Upper lobe of left lung (tissue), 4 donors: ENCODE measurements around the gene FTCDNL1.
A peak's percentile ranks its signal among the peaks of the same experiment; 100 is the strongest.

Experiments
- EP300 ChIP-seq, 4 donors: sonication (generic); formaldehyde crosslinking; IDR thresholded peaks; one replicate each; pipeline ENCODE4 v1.5.1; 2017; ENCODE audit warnings: antibody characterized with exemption in 4 of 4, control low read depth in 2 of 4
- POLR2A ChIP-seq, 4 donors: fragments of 450-650 bp; IDR thresholded peaks; one replicate each; pipeline ENCODE4 v1.5.1; 2016 to 2017; ENCODE audit warnings: antibody characterized with exemption in 4 of 4, mild to moderate bottlenecking in 2 of 4
- POLR2AphosphoS5 ChIP-seq, 2 donors: sonication (generic); formaldehyde crosslinking; IDR thresholded peaks; one replicate each; pipeline ENCODE4 v1.5.1; 2017; ENCODE audit warnings: antibody characterized with exemption in 2 of 2
- TF ChIP-seq, protein P1 (sequence below), 6 experiments: fragments of 450-650 bp in 4 of 6; fragments of 200-600 bp in 2 of 6; sonication (generic) in 2 of 6; IDR thresholded peaks; one replicate each; pipeline ENCODE4 v1.5.1; 2016 to 2019; ENCODE audit warnings: antibody characterized with exemption in 6 of 6

DNA sequence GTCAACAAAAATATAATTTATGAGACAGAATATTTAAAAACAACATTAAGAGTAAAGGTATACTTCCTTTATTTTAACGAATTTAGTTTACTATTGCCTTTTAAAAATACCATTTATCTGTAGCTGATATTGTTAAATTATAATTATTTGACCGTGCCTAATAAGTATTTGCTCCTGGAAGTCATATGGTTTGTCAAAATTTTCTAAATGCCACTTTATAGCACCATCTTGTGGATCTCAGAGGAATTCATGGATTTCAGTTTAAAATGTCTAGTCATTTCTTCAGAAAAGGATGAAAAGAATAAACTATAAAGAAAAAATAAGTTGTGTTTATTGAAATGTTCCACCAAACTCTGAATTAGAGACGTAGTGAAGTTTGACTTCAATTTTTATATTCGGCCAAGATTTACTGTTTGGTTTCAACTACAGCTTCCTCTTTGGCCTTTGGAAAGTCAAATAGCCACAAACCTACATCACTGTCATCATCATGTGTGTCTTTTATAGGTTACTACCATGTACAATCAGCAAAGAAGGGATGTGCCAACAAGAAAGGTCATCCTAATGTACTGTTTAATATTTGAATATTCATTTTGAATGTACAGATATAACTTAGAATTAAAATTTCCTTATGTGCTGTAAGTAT lies 10.3 kb upstream of the FTCDNL1 start:
- TF ChIP-seq POLR2A (IDR thresholded peaks at IDR 0.05) = no peak
- TF ChIP-seq, protein P1, sequence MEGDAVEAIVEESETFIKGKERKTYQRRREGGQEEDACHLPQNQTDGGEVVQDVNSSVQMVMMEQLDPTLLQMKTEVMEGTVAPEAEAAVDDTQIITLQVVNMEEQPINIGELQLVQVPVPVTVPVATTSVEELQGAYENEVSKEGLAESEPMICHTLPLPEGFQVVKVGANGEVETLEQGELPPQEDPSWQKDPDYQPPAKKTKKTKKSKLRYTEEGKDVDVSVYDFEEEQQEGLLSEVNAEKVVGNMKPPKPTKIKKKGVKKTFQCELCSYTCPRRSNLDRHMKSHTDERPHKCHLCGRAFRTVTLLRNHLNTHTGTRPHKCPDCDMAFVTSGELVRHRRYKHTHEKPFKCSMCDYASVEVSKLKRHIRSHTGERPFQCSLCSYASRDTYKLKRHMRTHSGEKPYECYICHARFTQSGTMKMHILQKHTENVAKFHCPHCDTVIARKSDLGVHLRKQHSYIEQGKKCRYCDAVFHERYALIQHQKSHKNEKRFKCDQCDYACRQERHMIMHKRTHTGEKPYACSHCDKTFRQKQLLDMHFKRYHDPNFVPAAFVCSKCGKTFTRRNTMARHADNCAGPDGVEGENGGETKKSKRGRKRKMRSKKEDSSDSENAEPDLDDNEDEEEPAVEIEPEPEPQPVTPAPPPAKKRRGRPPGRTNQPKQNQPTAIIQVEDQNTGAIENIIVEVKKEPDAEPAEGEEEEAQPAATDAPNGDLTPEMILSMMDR (IDR thresholded peaks at IDR 0.05) = peak in 5 of 6 experiments; percentile 11 to 49 (median 36)
- no peak for TF ChIP-seq EP300 (IDR thresholded peaks at IDR 0.05)
- no peak for TF ChIP-seq POLR2AphosphoS5 (IDR thresholded peaks at IDR 0.05)
